Gastroesophageal sphincter (tissue), 3 donors: ENCODE results near the gene KDM6B.

Source experiments
- CTCF ChIP-seq, 4 experiments: fragments of 200-600 bp in 2 of 4; fragments of 450-650 bp in 2 of 4; sonication (generic) in 1 of 4; IDR thresholded peaks; one replicate each; pipeline ENCODE4 v1.5.1; 2017 to 2019; ENCODE audit warnings: antibody characterized with exemption in 4 of 4, mild to moderate bottlenecking in 2 of 4, moderate library complexity in 2 of 4
- POLR2AphosphoS5 ChIP-seq: sonication (generic); formaldehyde crosslinking; IDR thresholded peaks from one replicate; pipeline ENCODE4 v1.6.1; 2017; ENCODE audit warnings: antibody characterized with exemption

- no peak for TF ChIP-seq CTCF (IDR thresholded peaks at IDR 0.05)
- no peak for TF ChIP-seq POLR2AphosphoS5
Measured at GRCh38 chr17:7830616-7831015, 3.4 kb upstream of the KDM6B start.
